Right lung (tissue), 5 donors: Measurements from ENCODE around the gene TBL1XR1. TPM values are rescaled to one million over a fixed set of nuclear protein-coding genes. Genes with fewer than 3 reads are reported as not detected.
A peak's percentile ranks its signal among the peaks of the same experiment; 100 is the strongest.
"Not testable (repeated sequence)": the region's sequence is repeated elsewhere in the genome, so short reads cannot be mapped to it uniquely, and the experiment has no call there.

Experiments
- DNase-seq, 2 donors: peaks; one replicate each; pipeline ENCODE4 v3.0.0-alpha.2; 2013
- polyA plus RNA-seq, 5 donors: library from polyadenylated mRNA; unstranded; fragments of 120-200 nt; gene quantifications; one replicate each; pipeline versions ENCODE4 v1.2.1 to v1.2.3, GENCODE V29; 2013; ENCODE audit warnings: inconsistent platforms in 1 of 5, low replicate concordance in 1 of 5; ENCODE audit not compliant: insufficient read length in 5 of 5, insufficient read depth in 1 of 5

The TBL1XR1 gene
- polyA plus RNA-seq, 5 donors = 90.4 to 166 (median 153) TPM

- DNase-seq = no peak
These were observed 51.3 kb downstream of the TBL1XR1 start for GRCh38 chr3:177145954-177146353.

GRCh38 chr3:177145381-177145780 is 51.9 kb downstream of the TBL1XR1 start:
- no peak for DNase-seq

- DNase-seq = no peak
These were observed 52.4 kb downstream of the TBL1XR1 start for GRCh38 chr3:177144922-177145321.

DNA sequence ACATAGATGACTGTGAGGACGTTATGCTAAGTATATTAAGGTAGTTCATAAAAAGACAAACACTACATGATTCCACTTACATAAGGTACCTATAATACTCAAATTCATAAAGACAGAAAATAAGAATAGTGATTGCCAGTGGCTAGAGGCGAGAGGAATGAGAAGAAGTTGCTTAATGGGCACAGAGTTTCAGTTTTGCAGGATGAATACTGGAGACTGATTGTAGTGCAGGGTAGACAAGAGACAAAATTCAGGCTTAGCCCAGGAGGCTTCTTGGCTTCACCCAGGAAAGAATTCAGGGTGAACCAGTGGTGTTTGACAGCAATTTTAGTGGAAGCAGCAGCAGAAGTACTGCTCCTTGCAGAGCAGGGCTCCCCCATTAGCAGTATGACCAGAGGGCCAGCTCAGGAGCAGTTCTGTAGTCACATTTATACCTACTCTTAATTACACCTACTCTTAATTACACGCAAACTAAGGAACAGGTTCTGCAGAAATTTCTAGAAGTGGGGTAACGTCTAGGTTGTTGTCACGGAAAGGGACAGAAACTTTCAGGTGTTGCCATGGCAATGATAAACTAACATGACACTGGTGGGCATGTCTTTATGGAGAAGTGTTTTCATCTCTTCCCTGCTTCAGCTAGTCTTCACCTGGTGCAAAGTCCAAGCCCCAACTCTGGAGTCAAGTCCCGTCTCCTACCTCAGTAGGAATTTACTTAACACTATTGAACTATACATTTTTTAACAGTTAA is 55.2 kb downstream of the TBL1XR1 start:
- no peak for DNase-seq

GRCh38 chr3:177141471-177141870 is 55.8 kb downstream of the TBL1XR1 start:
- DNase-seq = no peak

GRCh38 chr3:177139220-177139619 is 58.1 kb downstream of the TBL1XR1 start:
- DNase-seq = not testable (repeated sequence)

DNA sequence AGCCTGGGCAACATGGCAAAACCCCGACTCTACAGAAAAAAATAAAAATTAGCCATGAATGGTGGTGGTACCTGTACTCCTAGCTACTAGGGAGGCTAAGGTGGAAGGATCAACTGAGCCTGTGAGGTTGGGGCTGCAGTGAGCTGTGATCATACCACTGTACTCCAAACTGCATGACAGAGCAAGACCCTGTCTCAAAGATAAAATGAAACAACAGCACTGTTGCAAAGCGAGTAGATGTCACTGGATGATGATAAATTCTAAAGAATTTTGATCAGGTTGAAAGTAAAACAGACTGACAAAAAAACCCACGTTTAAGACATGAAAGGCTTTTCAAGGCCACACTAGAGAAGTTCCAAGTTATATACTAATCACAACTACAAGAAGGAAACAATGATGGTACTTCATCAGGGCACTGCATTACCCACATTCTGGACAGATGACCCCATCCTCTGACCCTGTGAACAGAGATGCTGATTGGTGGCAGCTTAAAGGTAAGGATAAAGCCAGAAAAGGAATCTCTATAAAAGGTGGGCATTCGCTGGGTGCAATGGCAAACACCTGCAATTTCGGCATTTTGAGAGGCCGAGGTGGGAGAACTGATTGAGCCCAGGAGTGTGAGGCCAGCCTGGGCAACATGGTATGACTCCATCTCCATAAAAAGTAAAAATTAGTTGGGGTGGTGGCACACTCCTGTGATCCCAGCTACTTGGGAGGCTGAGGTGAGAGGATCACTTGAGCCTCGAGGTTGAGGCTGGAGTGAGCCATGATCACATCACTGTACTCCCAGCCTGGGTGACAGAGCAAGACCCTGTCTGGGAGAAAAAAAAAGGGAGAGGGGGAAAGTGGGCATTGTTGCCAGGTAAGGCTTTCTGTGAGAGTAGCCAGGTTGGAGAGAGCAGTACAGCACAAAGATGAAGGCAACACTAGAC is 59.2 kb downstream of the TBL1XR1 start:
- DNase-seq = no peak

DNA sequence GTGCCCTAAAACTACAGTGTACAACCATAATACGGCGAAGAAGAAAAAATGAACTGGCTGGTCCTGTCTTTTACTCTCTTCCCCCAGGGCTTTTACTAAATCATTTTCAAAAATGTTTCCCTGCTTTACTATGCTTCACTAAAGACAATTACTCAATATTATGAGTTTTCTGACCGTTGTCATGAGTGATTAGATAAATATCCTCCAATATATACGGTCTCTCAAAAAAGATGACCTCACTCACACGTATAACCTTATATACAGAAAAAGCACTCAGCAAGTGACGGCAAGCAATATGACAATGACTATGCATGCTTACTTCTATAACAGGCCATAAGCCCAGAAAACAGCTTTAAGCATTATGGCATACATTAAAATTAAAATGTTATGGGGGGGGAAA is 60.5 kb downstream of the TBL1XR1 start:
- no peak for DNase-seq

- no peak for DNase-seq
These were observed 61.3 kb downstream of the TBL1XR1 start for GRCh38 chr3:177135841-177136492.

DNA sequence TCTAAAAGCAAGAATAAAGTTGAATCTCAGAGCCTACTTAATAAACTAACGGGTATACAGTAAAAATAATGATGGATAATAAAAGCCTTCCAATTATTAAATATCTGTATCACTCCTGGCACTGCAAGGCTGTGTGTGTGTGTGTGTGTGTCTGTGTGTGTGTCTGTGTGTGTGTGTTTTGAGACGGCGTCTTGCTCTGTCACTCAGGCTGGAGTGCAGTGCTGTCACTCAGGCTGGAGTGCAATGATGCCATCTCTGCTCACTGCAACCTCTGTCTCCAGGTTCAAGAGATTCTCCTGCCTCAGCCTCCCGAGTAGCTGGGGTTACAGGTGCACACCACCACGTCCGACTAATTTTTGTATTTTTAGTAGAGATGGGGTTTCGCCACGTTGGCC is 62.5 kb downstream of the TBL1XR1 start:
- DNase-seq = no peak

DNA sequence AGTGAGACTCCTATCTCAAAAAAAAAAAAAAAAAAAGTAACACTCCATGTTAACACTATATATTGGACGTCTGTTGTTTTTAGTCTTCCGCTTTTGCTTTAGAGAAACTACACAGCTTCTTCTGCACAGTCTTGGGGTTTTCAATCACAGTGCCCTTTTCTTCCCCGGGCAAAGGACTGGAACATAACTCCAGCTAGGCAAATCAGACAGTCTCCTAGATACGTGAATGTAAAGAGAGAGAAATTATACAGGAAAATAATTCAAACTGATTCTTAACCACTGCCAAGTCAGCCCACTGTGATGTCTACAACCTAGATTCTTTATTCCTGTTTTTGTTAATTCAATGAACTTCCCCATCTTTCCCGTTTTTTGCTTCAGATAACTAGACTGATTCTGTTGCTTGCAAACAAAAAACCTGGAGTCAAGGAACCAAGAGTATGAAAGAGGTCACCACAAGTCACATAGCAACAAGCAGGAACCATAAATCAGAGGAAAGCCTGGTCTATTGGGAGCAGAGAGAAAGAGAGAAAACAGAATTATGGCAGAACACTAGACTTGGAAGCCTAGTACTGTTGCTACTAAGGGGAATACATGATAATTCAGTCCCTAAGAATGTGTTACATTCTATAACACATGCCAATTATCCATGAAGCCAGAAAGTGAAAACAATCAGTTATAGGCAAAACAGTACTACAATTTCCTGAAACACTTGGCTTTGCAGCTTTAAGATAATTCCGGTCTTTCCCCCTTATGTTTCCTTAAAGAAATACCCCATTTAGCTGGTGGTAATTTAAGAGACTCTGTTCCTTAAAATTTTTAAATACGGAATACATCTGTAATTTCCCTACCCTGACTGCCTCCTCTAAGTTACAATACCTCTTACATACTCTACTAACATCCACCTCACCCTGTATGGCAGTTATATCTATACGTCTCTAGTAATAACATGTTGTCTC is 63.1 kb downstream of the TBL1XR1 start:
- no peak for DNase-seq

DNA sequence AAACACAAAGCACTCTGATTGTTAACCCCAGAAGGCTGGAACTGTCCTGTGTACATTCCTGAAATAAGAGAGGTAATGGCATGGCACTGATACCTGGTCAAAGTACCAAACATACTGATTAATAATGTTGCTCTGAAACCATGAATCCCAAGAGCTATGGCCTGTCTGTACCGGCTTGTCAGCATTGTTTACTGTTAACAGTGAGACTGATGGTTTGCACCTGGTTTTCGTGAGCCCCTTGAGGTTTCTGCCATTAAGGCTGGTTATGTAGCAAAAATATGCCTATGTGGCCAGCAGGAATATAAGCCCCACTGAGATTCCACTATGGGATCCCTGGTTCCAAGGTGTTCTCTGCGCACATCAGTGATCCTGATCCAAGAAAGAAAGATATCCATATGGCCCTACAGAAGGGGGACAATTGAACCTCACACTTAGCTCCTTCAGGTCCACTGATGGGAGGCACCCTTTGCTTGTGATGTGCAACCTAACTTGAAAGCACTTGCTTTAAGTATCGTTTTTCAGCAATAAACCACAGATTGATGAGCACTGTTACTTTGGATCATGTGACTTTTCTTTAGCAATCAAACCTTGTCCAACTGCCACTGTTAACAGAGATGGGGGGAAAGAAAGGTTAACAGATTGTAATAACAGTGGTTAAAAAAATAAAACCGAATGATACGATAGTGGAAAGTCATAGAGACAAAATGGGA is 65.2 kb downstream of the TBL1XR1 start:
- peak in 1 of 2 donors; percentile 36 for DNase-seq

- no peak for DNase-seq
These were observed 70.3 kb downstream of the TBL1XR1 start for GRCh38 chr3:177127008-177127407.

DNA sequence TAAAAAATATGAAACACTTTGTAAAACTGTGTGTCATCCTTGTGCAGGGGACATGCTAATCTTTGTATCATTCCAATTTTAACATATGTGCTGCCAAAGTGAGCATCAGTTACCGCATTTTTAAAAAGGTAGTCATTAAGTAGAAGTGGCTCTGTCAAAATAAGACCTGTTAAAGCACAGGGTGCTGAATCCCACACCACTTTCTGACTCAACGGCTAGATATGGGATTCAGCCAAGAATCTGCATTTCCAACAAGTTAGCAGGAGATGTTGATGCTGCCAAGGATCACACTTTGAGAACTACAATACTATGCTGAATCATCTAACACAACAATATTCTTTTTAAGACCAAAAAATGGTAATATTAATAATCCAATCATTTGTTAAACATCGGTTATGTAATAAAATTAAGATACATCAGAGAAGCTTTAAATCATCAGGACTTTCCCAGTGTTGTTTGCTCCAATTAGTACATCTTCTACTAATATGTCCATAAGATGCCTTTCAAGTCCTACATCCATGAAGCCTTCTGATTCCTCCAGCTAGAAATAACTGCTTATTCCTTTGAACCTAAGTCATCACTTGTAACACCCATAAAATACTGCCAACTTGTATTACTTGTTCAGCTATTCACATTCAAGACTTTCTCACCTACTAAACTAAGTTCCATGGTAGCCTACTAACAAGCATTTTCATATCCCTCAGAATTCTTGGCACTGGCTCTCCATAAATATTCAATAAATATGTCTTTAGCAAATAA is 71.1 kb downstream of the TBL1XR1 start:
- no peak for DNase-seq

GRCh38 chr3:177124882-177125281 is 72.4 kb downstream of the TBL1XR1 start:
- DNase-seq = no peak

GRCh38 chr3:177123822-177124221 is 73.5 kb downstream of the TBL1XR1 start:
- no peak for DNase-seq

DNA sequence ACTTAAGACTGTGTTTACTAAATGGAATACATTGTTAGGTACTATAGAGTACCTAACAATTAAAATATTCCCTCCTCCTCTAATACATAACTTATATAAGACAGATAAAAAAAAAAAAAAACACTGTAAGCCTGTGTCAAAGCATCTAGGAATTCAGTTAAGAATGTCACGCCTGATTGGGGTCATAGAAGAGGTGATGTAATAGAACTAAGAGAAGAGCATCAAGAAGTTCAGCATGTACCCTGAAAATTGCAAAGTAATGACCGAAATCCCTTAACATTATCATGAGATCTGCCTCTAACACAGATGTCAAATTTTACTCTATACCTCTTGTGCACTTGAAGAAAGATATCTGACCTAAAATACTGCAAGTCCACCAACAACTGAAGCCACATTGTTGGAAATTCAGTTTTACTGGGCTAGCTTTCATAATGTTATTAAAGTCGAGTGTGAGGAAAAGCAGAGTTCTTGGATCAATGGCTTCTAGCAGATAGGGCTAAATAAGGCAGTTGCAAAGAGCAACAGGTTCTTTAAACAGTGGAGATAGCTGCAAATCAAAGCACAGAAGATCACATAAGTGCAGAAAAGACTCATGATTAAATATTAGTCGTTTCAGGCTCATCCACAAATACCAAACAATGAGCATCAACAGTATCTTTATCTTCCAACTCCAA is 75.0 kb downstream of the TBL1XR1 start:
- DNase-seq = no peak

GRCh38 chr3:177119829-177120228 is 77.5 kb downstream of the TBL1XR1 start:
- DNase-seq = no peak

- no peak for DNase-seq
These were observed 83.0 kb downstream of the TBL1XR1 start for GRCh38 chr3:177114253-177114652.
